ENCODE data around the gene CHST12. TPM values are rescaled to one million over a fixed set of nuclear protein-coding genes. Genes with fewer than 3 reads are reported as not detected.
"Not testable (repeated sequence)": the region's sequence is repeated elsewhere in the genome, so short reads cannot be mapped to it uniquely, and the experiment has no call there.

CHST12 gene
- total RNA-seq, 1 donor from 2014 or later = 27.3 TPM

DNA sequence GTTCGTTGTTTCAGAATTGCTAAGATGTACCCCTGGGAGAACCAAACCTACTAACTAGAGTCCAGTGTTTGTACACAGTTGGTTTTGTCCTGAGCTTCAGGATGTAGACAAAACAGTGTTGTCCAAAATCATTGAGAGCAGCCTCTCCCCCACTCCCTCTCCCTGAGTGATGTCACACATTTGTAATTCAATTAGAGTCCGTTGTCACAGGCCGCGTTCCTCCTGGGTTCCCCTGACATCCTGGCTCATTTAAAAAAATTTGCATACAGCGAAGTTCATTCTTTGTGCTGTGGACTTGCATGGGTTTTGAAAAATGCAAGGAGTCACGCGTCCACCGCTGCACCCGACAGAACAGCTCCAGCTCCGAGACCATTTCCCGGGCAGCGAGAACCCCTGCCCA is 62.5 kb downstream of the CHST12 start:
- Mint-ChIP-seq H3K4me3 (ENCODE audit: unreplicated experiment) (no peak overlapping the region), H3K36me3 (ENCODE audit: unreplicated experiment) (no peaks in the 10 kb centered on the region), H3K9me3 (ENCODE audit: unreplicated experiment) (peaks cover 3% of the 10 kb centered on the region), H3K27ac (ENCODE audit: unreplicated experiment) (peak overlapping the region; percentile 38), H3K4me1 (ENCODE audit: low read depth, unreplicated experiment) (peaks cover 5% of the 10 kb centered on the region), H3K27me3 (ENCODE audit: unreplicated experiment) (peaks cover 10% of the 10 kb centered on the region)
- DNase-seq = no peak
- TF ChIP-seq, protein P1, sequence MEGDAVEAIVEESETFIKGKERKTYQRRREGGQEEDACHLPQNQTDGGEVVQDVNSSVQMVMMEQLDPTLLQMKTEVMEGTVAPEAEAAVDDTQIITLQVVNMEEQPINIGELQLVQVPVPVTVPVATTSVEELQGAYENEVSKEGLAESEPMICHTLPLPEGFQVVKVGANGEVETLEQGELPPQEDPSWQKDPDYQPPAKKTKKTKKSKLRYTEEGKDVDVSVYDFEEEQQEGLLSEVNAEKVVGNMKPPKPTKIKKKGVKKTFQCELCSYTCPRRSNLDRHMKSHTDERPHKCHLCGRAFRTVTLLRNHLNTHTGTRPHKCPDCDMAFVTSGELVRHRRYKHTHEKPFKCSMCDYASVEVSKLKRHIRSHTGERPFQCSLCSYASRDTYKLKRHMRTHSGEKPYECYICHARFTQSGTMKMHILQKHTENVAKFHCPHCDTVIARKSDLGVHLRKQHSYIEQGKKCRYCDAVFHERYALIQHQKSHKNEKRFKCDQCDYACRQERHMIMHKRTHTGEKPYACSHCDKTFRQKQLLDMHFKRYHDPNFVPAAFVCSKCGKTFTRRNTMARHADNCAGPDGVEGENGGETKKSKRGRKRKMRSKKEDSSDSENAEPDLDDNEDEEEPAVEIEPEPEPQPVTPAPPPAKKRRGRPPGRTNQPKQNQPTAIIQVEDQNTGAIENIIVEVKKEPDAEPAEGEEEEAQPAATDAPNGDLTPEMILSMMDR (IDR thresholded peaks at IDR 0.05; ENCODE audit: partially characterized antibody, unreplicated experiment) = no peak

DNA sequence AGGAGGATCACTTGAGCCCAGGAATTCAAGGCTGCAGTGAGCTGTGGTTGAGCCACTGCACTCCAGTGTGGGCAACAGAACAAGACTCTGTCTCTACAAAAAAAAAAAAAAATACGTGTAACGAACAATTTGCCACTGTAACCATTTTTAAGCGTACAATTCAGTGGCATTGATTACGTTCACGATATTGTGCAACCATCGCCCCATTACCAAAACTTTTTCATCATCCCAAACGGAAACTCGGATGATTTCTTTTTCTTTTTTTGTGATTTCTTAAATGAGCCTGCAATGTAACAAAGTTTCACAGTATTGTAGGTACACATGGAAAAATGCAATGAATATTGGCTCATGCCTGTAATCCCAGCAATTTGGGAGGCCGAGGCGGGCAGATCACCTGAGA is 63.3 kb downstream of the CHST12 start:
- H3K36me3 Mint-ChIP-seq (ENCODE audit: unreplicated experiment) = no peaks in the 10 kb centered on the region
- TF ChIP-seq, protein P1 (IDR thresholded peaks at IDR 0.05; ENCODE audit: partially characterized antibody, unreplicated experiment) = no peak
- peaks cover 5% of the 10 kb centered on the region for H3K4me1 Mint-ChIP-seq (ENCODE audit: low read depth, unreplicated experiment)
- DNase-seq = no peak
- H3K27me3 Mint-ChIP-seq (ENCODE audit: unreplicated experiment) = peaks cover 10% of the 10 kb centered on the region
- peaks cover 3% of the 10 kb centered on the region for H3K9me3 Mint-ChIP-seq (ENCODE audit: unreplicated experiment)
- no peak overlapping the region for H3K4me3 Mint-ChIP-seq (ENCODE audit: unreplicated experiment)
- peak overlapping the region; percentile 28 for H3K27ac Mint-ChIP-seq (ENCODE audit: unreplicated experiment)

DNA sequence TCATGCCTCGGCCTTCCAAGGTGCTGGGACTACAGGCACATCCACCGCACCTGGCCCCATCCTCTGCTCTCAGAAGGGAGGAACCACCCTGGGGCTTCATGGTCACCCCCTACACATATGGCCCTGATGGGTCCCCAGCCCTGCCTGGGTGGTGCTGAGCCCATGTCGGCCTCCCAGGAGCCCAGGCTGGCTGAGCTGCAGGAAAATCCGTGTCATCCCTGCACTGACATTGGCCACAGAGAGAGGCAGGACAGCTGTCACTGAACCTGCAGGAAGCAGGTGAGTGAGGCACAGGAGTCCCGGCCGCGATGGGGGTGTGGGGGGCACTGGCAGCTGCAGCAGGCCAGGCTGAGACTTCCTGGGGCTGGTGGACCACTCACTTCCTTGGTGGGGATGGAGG is 64.8 kb downstream of the CHST12 start:
- H3K27ac Mint-ChIP-seq (ENCODE audit: unreplicated experiment) = no peak overlapping the region
- TF ChIP-seq, protein P1 (IDR thresholded peaks at IDR 0.05; ENCODE audit: partially characterized antibody, unreplicated experiment) = no peak
- peaks cover 5% of the 10 kb centered on the region for H3K4me1 Mint-ChIP-seq (ENCODE audit: low read depth, unreplicated experiment)
- peaks cover 3% of the 10 kb centered on the region for H3K9me3 Mint-ChIP-seq (ENCODE audit: unreplicated experiment)
- H3K27me3 Mint-ChIP-seq (ENCODE audit: unreplicated experiment) = peaks cover 10% of the 10 kb centered on the region
- H3K4me3 Mint-ChIP-seq (ENCODE audit: unreplicated experiment) = no peak overlapping the region
- no peak for DNase-seq
- no peaks in the 10 kb centered on the region for H3K36me3 Mint-ChIP-seq (ENCODE audit: unreplicated experiment)

DNA sequence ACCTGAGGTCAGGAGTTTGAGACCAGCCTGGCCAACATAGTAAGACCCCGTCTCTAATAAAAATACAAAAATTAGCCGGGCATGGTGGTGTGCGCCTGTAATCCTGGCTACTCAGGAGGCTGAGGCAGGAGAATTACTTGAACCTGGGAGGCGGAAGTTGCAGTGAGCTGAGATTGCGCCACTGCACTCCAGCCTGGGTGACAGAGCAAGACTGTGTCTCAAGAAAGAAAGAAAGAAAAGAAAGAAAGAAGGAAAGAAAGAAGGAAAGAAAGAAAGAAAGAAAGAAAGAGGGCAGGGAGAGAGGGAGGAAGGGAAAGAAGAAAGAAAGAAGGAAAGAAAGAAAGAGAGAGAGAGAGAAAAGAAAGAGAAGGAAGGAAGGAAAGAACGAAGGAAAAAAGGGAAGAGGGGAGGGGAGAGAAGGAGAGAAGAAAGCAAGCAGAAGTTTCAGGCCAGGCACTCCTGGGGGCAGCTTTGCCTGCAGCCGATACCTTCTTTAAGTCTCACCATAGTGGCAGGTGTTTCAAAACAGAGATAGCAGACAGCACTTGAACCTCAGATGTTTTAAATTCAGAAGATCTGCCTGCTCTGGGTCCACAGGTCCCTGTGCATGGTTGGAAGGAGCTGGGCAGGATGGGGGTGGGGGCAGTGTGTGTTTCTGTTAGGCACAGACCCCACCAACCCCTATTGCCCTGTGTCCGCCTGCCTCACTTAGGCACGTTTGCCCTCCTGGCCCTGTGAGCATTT is 66.2 kb downstream of the CHST12 start:
- H3K4me1 Mint-ChIP-seq (ENCODE audit: low read depth, unreplicated experiment); H3K27ac Mint-ChIP-seq (ENCODE audit: unreplicated experiment); H3K36me3 Mint-ChIP-seq (ENCODE audit: unreplicated experiment); DNase-seq; H3K4me3 Mint-ChIP-seq (ENCODE audit: unreplicated experiment); H3K9me3 Mint-ChIP-seq (ENCODE audit: unreplicated experiment): not testable (repeated sequence)
- H3K27me3 Mint-ChIP-seq (ENCODE audit: unreplicated experiment) = peaks cover 12% of the 10 kb centered on the region

DNA sequence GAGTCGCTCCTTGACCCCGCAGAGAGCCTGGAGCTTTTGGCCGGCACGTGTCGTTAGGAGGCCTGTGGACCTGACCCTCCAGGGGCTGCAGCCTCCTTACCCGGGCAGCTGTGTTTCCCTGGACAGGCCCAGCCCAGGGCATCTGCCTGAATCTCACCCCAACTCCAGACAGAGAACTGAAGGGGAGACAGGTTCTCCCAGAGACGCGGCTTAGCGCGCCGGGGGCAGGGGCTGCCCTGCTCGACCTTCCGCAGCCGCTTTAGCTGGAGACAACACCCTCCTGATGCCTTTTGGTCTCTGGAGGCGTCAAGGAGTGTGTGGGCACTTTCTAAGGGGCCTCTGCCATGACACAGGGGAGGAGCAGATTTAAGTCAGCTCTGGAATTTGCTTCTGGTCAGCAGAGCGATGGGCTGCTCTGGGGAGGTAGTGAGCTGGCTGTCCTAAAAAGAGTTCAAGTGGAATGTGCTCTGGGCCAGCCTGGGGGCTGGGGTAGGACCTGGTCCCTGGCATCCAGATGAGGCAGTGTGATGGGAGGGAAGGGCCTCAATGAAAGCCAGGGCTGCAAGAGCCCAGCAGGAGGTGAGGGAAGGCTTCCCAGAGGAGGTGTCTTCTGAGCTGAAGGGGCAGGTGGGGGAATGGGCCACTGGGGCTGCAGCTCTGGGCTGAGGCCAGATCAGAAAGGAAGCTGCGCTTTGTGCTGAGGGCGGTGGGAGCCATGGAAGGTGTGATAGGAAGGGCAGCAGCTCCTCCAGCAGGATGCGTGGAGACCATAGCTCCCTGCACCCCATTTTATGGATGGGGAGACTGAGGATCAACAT is 67.0 kb downstream of the CHST12 start:
- H3K4me1 Mint-ChIP-seq (ENCODE audit: low read depth, unreplicated experiment) = peaks cover 8% of the 10 kb centered on the region
- H3K36me3 Mint-ChIP-seq (ENCODE audit: unreplicated experiment) = no peaks in the 10 kb centered on the region
- H3K9me3 Mint-ChIP-seq (ENCODE audit: unreplicated experiment) = peaks cover 3% of the 10 kb centered on the region
- TF ChIP-seq, protein P1 (IDR thresholded peaks at IDR 0.05; ENCODE audit: partially characterized antibody, unreplicated experiment) = no peak
- H3K27ac Mint-ChIP-seq (ENCODE audit: unreplicated experiment) = no peak overlapping the region
- peaks cover 12% of the 10 kb centered on the region for H3K27me3 Mint-ChIP-seq (ENCODE audit: unreplicated experiment)
- H3K4me3 Mint-ChIP-seq (ENCODE audit: unreplicated experiment) = no peak overlapping the region
- DNase-seq = no peak

Measured in glutamatergic neuron (in vitro differentiated cells).